ENCODE measurements around the gene CARD11. TPM values are rescaled to one million over a fixed set of nuclear protein-coding genes. Genes with fewer than 3 reads are reported as not detected.
A peak's percentile ranks its signal among the peaks of the same experiment; 100 is the strongest.

Gene CARD11
- total RNA-seq, 2 experiments from 2014 or later: 99.4 to 105 TPM

DNA sequence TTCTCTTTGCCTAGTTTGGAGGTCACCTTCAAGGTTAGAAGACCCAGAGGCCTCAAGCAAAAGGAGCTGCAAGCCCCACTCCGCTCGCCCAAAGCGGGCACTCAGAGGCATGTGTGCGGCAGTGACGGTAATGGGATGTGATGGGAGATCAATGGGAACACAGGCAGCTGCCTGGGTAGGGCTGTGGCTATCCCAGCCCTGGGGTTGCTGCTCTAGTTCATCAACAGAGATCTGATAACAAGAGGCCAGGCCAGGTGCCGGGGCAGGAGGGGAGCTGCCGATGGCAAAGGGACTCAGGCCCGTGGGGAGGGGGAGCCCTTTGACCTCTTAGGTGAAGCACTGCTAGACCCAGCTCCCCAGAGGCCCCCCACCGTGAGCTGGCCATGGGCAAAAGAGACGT lies 147.5 kb downstream of the CARD11 start:
- Mint-ChIP-seq H3K27ac (peak overlapping the region; percentile 81), H3K4me1 (ENCODE audit: low read depth) (peaks cover 24% of the 10 kb centered on the region), H3K4me3 (no peak overlapping the region), H3K9me3 (peaks cover 2% of the 10 kb centered on the region), H3K27me3 (ENCODE audit: low read depth) (no peaks in the 10 kb centered on the region), H3K36me3 (ENCODE audit: low read depth) (peaks cover 11% of the 10 kb centered on the region)
- no peak for DNase-seq
- CTCF ChIA-PET: interaction anchor here (3.7 kb wide), 1 partner anchor 31 kb away, joined by 20 read pairs; no protein-coding TSS in a partner anchor
- intact Hi-C loops (cut with micrococcal nuclease): no loop called here

DNA sequence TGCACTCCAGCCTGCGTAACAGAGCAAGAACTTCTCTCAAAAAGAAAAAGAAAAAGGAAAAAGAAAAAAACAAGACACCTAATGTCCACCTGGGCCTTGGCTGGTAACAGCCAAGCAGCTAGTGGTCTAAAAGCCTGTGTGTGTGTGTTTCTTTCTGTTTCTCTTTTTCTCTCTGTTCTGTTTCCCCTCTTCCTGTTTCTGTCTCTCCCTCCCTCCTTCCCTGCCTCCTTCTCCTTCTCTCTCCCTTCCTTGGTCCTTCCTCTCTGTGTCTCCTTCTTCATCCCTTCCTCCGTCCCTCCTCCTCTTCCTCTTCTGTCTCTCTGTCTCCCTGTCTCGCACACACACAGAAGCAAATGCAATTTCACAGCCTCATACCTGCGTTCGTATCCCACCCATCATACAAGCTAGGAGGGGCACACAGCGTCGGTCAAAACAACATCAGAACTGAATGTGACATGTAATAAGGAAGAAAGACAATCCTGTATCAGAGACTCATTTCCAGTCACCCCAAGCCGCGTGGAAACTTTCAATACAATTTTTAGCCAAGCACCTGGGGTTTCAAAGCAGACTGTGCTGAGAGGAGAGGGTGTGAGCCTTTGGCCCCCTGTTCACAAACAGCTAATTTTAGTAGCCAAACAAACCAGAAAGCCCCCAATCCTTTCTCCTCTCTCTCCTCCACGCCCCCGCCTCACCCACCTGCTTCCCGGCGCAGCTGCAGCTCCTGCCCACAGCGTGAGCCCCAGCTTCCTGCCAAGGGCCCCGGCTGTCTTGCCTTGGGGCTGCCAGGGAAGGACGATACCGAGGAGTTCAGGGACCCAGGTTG lies 149.3 kb downstream of the CARD11 start:
- H3K4me3 Mint-ChIP-seq: peak overlapping the region; percentile 73
- CTCF ChIA-PET: interaction anchor here (0.5 to 3.7 kb wide), 9 partner anchors 30 to 370 kb away, joined by 3 to 20 read pairs (median 3); no protein-coding TSS in a partner anchor
- H3K9me3 Mint-ChIP-seq: peaks cover 2% of the 10 kb centered on the region
- H3K4me1 Mint-ChIP-seq (ENCODE audit: low read depth): peaks cover 24% of the 10 kb centered on the region
- intact Hi-C loops (cut with micrococcal nuclease): loop anchor here (1.0 to 5.0 kb wide), 6 partner anchors 40 to 408 kb away; partner anchors contain the start of genes CARD11 and SDK1
- H3K27me3 Mint-ChIP-seq (ENCODE audit: low read depth): no peaks in the 10 kb centered on the region
- peaks cover 8% of the 10 kb centered on the region for H3K36me3 Mint-ChIP-seq (ENCODE audit: low read depth)
- peak overlapping the region; percentile 96 for H3K27ac Mint-ChIP-seq
- peak; percentile 83 for DNase-seq

DNA sequence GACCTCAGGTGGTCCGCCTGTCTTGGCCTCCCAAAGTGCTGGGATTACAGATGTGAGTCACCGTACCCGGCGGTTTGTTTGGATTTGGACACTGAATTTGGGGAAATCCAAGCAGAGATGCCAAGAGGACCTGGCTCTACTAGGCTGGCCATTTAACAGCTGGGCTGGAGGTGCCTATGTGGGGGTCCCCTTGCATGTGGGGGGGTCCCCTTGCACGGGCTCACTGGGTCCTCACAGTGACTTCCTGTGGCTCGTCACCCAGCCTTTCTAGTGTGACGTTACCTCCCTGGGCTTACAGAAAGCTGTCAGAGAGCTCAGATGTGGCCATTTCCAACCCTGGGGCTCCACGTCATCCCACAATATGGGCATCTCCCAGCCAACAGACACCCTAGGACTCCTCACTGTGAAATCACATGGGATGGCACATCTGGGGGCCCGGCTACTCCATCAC lies 150.2 kb downstream of the CARD11 start:
- H3K27me3 Mint-ChIP-seq (ENCODE audit: low read depth): no peaks in the 10 kb centered on the region
- peak; percentile 63 for DNase-seq
- peak overlapping the region; percentile 48 for H3K4me3 Mint-ChIP-seq
- H3K27ac Mint-ChIP-seq: peak overlapping the region; percentile 96
- intact Hi-C loops (cut with micrococcal nuclease): loop anchor here (5.0 kb wide), 1 partner anchor 409 kb away; the partner anchor contains the start of gene SDK1
- H3K9me3 Mint-ChIP-seq: peaks cover 2% of the 10 kb centered on the region
- no peaks in the 10 kb centered on the region for H3K36me3 Mint-ChIP-seq (ENCODE audit: low read depth)
- H3K4me1 Mint-ChIP-seq (ENCODE audit: low read depth): peaks cover 24% of the 10 kb centered on the region
- CTCF ChIA-PET: interaction anchor here (0.6 to 3.7 kb wide), 6 partner anchors 27 to 195 kb away, joined by 3 to 20 read pairs (median 3); no protein-coding TSS in a partner anchor

DNA sequence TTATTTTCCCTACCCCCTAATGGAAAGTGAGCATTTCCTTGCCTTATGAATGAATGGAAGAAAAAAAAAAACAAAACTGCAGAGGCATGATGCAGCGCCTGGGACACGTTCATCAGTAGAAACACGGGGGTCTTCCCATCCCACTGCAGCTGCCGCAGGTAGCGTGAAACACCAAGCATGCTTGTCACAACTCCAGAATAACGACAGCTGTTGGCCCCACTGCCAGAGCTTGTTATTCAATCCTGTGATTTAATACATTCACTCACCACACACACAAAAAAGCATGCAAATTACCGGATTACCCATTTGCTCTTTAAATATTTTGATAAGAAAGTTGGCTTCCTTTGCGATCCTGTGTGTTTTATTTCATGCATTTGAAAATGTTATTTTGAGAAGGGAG lies 151.1 kb downstream of the CARD11 start:
- H3K4me1 Mint-ChIP-seq (ENCODE audit: low read depth): peaks cover 24% of the 10 kb centered on the region
- H3K27ac Mint-ChIP-seq: no peak overlapping the region
- intact Hi-C loops (cut with micrococcal nuclease): loop anchor here (5.0 kb wide), 1 partner anchor 410 kb away; the partner anchor contains the start of gene SDK1

DNA sequence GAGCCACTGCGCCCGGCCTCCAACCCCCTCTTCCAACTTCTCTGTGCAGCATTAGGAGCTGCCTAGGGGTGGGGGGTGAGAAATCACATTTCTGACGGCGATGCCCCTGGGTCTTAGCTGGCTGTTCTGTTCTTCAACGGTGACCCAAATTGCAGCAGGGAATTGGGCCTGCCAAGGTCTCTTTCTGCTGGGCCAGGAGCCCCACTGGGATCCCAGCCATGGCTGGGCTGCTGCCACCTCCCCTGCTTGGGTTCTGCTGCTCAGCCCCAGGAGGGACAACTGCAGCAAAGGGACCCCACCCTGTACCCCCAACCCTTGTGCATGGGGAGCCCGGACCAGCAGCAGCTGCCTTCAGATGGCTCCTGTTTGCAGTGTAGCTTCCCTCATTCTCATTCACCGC lies 155.9 kb downstream of the CARD11 start:
- Mint-ChIP-seq H3K27ac (no peak overlapping the region), H3K36me3 (ENCODE audit: low read depth) (no peaks in the 10 kb centered on the region), H3K4me1 (ENCODE audit: low read depth) (peaks cover 5% of the 10 kb centered on the region), H3K4me3 (no peak overlapping the region), H3K27me3 (ENCODE audit: low read depth) (no peaks in the 10 kb centered on the region), H3K9me3 (no peaks in the 10 kb centered on the region)
- CTCF ChIA-PET: interaction anchor here (0.6 to 2.5 kb wide), 12 partner anchors 9 to 1085 kb away, joined by 3 to 12 read pairs (median 4); no protein-coding TSS in a partner anchor
- DNase-seq: no peak
- intact Hi-C loops (cut with micrococcal nuclease): loop anchor here (1.0 to 2.0 kb wide), 2 partner anchors 175 to 267 kb away; no protein-coding TSS in a partner anchor

More for the DNA sequence above, 151.1 kb downstream of the CARD11 start:
- Mint-ChIP-seq H3K27me3 (ENCODE audit: low read depth) (no peaks in the 10 kb centered on the region), H3K36me3 (ENCODE audit: low read depth) (no peaks in the 10 kb centered on the region), H3K9me3 (no peaks in the 10 kb centered on the region), H3K4me3 (no peak overlapping the region)
- CTCF ChIA-PET: no interaction called here
- no peak for DNase-seq

DNA sequence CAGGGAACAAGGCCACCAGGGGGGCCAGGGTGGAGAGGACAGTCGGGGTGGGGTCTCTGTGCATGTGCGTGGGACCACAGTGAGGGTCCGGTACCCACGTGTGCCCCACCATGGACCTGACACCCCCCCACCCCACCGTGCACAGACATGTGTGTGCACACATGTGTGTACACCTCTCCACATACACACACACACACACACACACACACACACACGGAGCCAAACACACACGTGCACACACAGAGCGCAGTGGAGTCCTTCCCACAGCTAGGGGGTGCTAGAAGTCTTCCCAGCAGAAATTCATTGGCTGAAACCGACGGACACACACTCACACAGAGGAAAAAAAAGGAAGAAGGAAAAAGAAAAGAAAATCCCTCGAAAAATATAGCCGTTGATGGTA lies 156.8 kb downstream of the CARD11 start:
- intact Hi-C loops (cut with micrococcal nuclease): loop anchor here (1.0 to 2.0 kb wide), 2 partner anchors 176 to 268 kb away; no protein-coding TSS in a partner anchor
- H3K27me3 Mint-ChIP-seq (ENCODE audit: low read depth): no peaks in the 10 kb centered on the region
- CTCF ChIA-PET: interaction anchor here (0.6 to 2.5 kb wide), 8 partner anchors 9 to 284 kb away, joined by 3 to 12 read pairs (median 5); no protein-coding TSS in a partner anchor
- H3K9me3 Mint-ChIP-seq: no peaks in the 10 kb centered on the region
- no peak overlapping the region for H3K27ac Mint-ChIP-seq
- peak; percentile 78 for DNase-seq
- peaks cover 3% of the 10 kb centered on the region for H3K4me1 Mint-ChIP-seq (ENCODE audit: low read depth)
- no peak overlapping the region for H3K4me3 Mint-ChIP-seq
- H3K36me3 Mint-ChIP-seq (ENCODE audit: low read depth): no peaks in the 10 kb centered on the region

DNA sequence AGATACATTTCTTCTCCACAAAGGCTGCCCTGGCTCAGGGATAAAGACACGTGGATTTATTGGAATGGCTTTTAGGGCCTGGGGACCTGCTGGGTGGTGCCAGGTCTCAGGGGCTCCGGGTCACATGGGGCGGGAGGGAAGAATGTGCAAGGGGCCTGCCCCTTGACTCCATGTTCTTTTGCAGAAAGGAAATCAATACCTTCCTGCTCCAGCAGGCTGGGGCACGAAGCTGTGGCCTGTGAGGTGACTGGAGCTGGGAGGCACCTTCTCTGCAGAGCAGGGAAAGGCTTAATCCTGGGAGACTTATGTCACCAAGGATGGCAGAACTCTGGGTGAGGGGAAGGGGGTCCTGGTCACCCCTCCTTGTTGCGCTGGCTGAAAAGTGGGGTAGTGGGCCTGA lies 157.3 kb downstream of the CARD11 start:
- intact Hi-C loops (cut with micrococcal nuclease): loop anchor here (2.0 kb wide), 1 partner anchor 176 kb away; no protein-coding TSS in a partner anchor
- Mint-ChIP-seq H3K27me3 (ENCODE audit: low read depth) (no peaks in the 10 kb centered on the region), H3K9me3 (no peaks in the 10 kb centered on the region), H3K4me3 (no peak overlapping the region), H3K36me3 (ENCODE audit: low read depth) (no peaks in the 10 kb centered on the region), H3K27ac (no peak overlapping the region), H3K4me1 (ENCODE audit: low read depth) (peaks cover 3% of the 10 kb centered on the region)
- no peak for DNase-seq
- CTCF ChIA-PET: interaction anchor here (0.6 to 2.5 kb wide), 4 partner anchors 21 to 268 kb away, joined by 3 to 12 read pairs (median 9); no protein-coding TSS in a partner anchor

DNA sequence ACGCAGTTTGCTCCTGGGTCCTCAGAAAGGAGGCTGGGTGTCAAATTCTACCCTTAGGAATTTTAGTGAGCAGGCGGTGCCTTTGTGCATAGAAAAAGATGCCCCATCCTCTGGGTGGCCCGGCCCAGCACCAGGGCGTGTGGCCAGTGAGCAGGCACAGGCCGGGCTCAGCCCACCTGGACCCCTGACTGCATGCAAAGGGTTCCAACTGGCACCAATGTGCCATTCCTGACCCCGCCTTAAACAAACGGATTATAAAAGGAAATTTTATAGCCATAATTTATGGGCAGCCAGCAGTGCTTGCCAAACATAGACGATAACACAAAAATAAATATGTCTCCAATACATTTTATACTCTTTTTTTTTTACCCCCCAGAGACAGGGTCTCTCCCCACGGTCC lies 159.5 kb downstream of the CARD11 start:
- H3K4me3 Mint-ChIP-seq: no peak overlapping the region
- H3K27me3 Mint-ChIP-seq (ENCODE audit: low read depth): no peaks in the 10 kb centered on the region
- intact Hi-C loops (cut with micrococcal nuclease): no loop called here
- H3K9me3 Mint-ChIP-seq: no peaks in the 10 kb centered on the region
- DNase-seq: no peak
- peaks cover 12% of the 10 kb centered on the region for H3K4me1 Mint-ChIP-seq (ENCODE audit: low read depth)
- CTCF ChIA-PET: interaction anchor here (2.0 kb wide), 1 partner anchor 19 kb away, joined by 5 read pairs; no protein-coding TSS in a partner anchor
- H3K36me3 Mint-ChIP-seq (ENCODE audit: low read depth): no peaks in the 10 kb centered on the region
- no peak overlapping the region for H3K27ac Mint-ChIP-seq

DNA sequence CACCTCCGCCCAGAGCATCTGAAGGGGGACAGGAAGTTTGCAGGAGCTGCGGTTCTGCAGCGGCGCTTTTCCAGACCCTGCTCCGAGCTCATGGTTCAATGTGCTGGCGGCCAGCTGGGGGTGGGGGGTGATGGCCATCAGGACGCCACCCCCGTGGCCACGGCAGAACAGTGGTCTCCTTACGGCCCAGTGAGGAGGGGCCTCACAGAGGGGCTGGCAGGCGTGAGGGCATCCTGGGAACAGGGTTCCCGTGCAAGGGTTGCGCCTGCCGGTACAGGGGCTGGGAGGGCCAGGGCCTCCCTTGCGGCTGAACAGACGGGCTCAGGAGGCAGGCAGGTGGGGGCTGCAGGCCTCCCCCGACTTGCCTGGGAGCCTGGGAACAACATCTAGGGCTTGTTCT lies 160.6 kb downstream of the CARD11 start:
- Mint-ChIP-seq H3K36me3 (ENCODE audit: low read depth) (no peaks in the 10 kb centered on the region), H3K27ac (no peak overlapping the region), H3K9me3 (no peaks in the 10 kb centered on the region), H3K27me3 (ENCODE audit: low read depth) (no peaks in the 10 kb centered on the region), H3K4me1 (ENCODE audit: low read depth) (peaks cover 23% of the 10 kb centered on the region), H3K4me3 (no peak overlapping the region)
- CTCF ChIA-PET: interaction anchor here (1.0 to 2.0 kb wide), 2 partner anchors 18 to 204 kb away, joined by 4 to 5 read pairs; no protein-coding TSS in a partner anchor
- intact Hi-C loops (cut with micrococcal nuclease): no loop called here
- no peak for DNase-seq

DNA sequence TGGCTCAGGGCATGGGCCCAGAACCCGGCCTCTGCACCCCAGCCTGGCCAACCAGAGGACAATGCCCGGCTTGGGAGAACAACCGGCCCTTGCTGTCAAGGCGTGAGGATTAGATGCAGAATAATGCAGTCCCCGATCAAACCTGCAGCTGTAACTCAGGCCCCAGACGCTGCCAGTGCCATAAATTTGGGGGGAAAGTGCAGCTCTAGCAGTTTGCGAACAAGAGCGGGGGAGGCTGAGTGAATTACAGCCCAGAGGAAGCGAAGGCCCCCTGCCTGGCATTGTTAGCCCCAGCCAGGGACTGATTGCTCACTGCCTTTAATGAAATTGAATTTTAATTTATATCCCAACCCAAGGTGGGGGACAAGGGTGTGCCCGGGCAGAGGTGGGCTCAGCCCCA lies 161.6 kb downstream of the CARD11 start:
- Mint-ChIP-seq H3K9me3 (no peaks in the 10 kb centered on the region), H3K27me3 (ENCODE audit: low read depth) (no peaks in the 10 kb centered on the region), H3K4me3 (no peak overlapping the region), H3K27ac (no peak overlapping the region), H3K36me3 (ENCODE audit: low read depth) (no peaks in the 10 kb centered on the region), H3K4me1 (ENCODE audit: low read depth) (peaks cover 23% of the 10 kb centered on the region)
- CTCF ChIA-PET: interaction anchor here (2.0 kb wide), 1 partner anchor 17 kb away, joined by 5 read pairs; no protein-coding TSS in a partner anchor
- intact Hi-C loops (cut with micrococcal nuclease): no loop called here
- no peak for DNase-seq

DNA sequence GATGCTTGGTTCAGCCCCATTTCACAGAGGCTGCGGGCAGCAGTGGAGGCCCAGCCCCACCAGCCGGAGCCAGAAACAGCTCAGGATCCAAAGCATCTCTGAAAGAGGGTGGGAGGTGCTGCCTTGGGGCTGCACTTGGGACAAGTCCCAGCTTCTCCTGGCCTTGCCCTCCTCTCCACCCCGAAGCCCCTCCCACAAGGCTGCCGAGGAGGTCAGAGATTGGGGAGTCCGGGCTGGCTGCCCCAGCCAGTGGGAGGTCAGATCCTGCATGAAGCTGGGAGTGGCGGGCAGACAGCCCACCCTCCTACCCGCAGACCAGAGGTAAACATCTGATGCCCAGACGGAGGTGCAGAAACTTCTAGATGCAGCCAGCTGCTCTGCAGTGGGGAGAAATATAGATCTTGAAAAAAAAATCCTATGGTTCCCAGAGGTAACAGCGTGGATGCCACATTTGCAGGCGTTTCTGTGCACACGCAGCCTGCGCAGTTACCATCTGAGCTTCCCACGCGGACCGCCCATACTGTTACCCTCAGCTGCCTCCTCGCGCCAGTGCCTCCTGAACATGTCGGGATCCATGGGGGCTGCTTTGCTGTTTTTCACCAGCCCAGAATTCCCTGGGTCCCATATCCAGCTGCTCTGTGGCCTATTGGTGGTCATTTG lies 162.7 kb downstream of the CARD11 start:
- no peaks in the 10 kb centered on the region for H3K27me3 Mint-ChIP-seq (ENCODE audit: low read depth)
- intact Hi-C loops (cut with micrococcal nuclease): no loop called here
- peaks cover 22% of the 10 kb centered on the region for H3K4me1 Mint-ChIP-seq (ENCODE audit: low read depth)
- no peak for DNase-seq
- H3K9me3 Mint-ChIP-seq: no peaks in the 10 kb centered on the region
- H3K4me3 Mint-ChIP-seq: no peak overlapping the region
- CTCF ChIA-PET: interaction anchor here (0.6 to 0.8 kb wide), 2 partner anchors 9 to 232 kb away, joined by 4 to 7 read pairs; no protein-coding TSS in a partner anchor
- no peaks in the 10 kb centered on the region for H3K36me3 Mint-ChIP-seq (ENCODE audit: low read depth)
- no peak overlapping the region for H3K27ac Mint-ChIP-seq

DNA sequence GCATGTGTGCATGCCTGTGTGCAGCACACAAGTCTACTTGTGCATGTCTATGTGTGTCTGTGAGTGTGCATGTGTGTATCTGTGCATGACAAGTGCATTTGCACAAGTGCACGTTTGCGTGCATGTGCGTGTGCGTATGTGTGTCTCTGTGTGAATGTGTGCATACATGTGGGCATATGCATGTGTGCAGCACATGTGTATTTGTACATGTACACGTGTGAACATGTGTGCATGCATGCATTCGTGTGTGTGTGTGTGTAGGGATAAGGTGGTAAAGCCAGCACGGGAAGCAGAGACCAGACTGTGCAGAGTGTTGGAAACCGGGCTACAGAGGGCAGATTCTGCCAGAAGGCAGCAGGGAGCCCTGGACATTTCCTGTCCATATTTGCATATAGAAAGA lies 163.6 kb downstream of the CARD11 start:
- Mint-ChIP-seq H3K27ac (no peak overlapping the region), H3K36me3 (ENCODE audit: low read depth) (no peaks in the 10 kb centered on the region), H3K9me3 (no peaks in the 10 kb centered on the region), H3K27me3 (ENCODE audit: low read depth) (no peaks in the 10 kb centered on the region), H3K4me1 (ENCODE audit: low read depth) (peaks cover 24% of the 10 kb centered on the region), H3K4me3 (no peak overlapping the region)
- DNase-seq: no peak
- intact Hi-C loops (cut with micrococcal nuclease): no loop called here
- CTCF ChIA-PET: no interaction called here
